Ishikawa (cell line): ENCODE data around the gene GCFC2.

ENCODE experiments used
- EGR1 ChIP-seq: IDR thresholded peaks from 2 replicates; pipeline ENCODE4 v1.6.1; 2012
- EP300 ChIP-seq: IDR thresholded peaks from 2 replicates; pipeline ENCODE4 v1.6.1; 2012; ENCODE audit warnings: borderline replicate concordance
- REST ChIP-seq: IDR thresholded peaks from 2 replicates; pipeline ENCODE4 v1.6.1; 2012; ENCODE audit warnings: low read depth, mild to moderate bottlenecking
- TEAD4 ChIP-seq: IDR thresholded peaks from 2 replicates; pipeline ENCODE4 v1.6.1; 2012
- ZBTB7A ChIP-seq: IDR thresholded peaks from 2 replicates; pipeline ENCODE4 v1.6.1; 2012; ENCODE audit warnings: low read depth

- 0 out of 2 replicates have a peak, but pooled peaks have one; percentile 22 for TF ChIP-seq EGR1
- TF ChIP-seq REST: 0 out of 2 replicates have a peak, but pooled peaks have one; percentile 24
- TF ChIP-seq EP300: peak; percentile 25; the same call in 1 of the 2 replicates
- TF ChIP-seq ZBTB7A: no peak
- TF ChIP-seq TEAD4: peak; percentile 37
These were observed 63.9 kb downstream of the GCFC2 start, which contains the start of gene MRPL19 for GRCh38 chr2:75646583-75647425.
